Fibroblast of skin of right quadriceps (primary cell): ENCODE measurements around the gene DLX6.

Source experiments
- DNase-seq: peaks from one replicate; pipeline ENCODE4 v3.0.0-alpha.2; 2013

DLX6 gene

GRCh38 chr7:97011536-97012364, 6.4 kb downstream of the DLX6 start:
- DNase-seq, result no peak

- DNase-seq, result no peak
These were observed 7.2 kb downstream of the DLX6 start for GRCh38 chr7:97012365-97013133.

- no peak for DNase-seq
These were observed 7.9 kb downstream of the DLX6 start for GRCh38 chr7:97013134-97013844.

GRCh38 chr7:97013845-97014134, 8.4 kb downstream of the DLX6 start:
- no peak for DNase-seq

DNA sequence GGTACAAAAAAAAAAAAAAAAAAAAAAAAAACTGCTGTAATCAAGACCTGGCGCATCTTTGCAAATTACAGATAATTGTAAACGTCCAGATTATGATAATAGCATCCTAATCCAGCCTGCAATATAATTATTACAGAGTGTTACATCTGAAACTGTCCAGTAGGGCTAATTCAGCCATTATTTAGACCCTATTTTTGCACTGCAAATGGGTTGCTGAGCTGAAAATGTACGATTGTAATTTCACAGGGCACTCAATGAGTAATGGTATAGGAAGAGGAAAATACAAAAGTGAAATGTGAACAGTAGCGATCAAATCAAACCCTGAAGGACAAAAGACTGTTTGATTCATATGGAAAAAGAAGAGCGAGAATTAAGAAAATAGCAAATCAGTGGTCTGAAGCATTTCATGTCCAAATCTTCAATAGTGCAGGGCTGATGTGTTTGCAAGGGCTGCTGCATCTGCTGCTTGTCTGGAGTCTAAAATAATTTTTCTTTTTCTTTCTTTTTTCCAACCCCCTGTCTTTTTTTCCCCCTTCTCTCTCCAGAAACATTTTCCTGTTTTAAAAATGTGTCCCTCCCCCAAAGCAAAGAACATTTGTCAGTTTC, 8.9 kb downstream of the DLX6 start:
- DNase-seq, result no peak

DNA sequence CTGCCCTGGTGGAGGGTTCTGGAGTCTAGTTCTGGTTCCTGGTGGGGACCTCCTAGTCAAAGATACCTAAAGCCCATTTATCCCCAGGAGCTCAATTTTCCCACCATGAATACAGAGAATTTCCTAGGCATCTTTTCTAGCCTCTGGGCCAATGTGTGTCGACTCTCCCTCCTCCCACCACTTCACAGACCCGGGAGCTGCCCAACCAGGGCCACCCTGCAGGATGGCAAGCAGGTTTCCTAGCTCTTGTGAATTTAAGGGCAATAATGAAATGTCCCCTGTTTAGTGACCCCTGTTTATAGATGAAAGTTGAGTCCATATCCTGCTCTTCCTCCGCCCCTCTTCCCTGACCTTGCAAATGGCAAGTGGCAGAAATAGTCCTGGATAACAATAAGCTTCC, 9.9 kb downstream of the DLX6 start:
- no peak for DNase-seq

DNA sequence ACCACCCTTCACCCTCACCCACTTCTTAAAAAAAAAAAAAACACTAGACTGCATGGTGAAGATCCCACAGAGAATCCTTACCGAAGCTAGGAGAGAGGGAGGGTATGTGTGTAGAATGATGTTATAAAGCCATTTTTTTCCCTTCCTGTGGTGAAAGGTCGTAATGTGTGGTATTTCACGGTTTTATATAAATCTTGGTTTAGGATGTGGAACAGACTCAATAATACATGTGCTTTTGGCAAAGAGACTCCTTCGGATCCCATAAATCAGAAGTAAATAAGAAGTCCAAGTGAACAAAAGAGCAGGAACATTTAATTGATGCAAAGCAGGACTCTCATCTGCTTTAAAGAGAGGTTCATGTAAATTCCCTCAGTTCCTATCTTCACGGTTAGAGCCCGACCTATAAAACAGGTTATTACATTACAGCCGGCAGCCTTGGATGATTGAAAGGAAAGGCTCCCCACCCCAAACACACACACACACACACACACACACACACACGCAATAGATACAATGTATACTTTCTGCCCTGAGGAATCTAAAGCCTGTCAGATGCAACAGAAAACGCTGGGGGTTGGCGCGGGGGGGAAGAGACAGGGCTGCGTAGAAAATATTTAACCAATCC, 10.5 kb downstream of the DLX6 start:
- DNase-seq, result no peak

DNA sequence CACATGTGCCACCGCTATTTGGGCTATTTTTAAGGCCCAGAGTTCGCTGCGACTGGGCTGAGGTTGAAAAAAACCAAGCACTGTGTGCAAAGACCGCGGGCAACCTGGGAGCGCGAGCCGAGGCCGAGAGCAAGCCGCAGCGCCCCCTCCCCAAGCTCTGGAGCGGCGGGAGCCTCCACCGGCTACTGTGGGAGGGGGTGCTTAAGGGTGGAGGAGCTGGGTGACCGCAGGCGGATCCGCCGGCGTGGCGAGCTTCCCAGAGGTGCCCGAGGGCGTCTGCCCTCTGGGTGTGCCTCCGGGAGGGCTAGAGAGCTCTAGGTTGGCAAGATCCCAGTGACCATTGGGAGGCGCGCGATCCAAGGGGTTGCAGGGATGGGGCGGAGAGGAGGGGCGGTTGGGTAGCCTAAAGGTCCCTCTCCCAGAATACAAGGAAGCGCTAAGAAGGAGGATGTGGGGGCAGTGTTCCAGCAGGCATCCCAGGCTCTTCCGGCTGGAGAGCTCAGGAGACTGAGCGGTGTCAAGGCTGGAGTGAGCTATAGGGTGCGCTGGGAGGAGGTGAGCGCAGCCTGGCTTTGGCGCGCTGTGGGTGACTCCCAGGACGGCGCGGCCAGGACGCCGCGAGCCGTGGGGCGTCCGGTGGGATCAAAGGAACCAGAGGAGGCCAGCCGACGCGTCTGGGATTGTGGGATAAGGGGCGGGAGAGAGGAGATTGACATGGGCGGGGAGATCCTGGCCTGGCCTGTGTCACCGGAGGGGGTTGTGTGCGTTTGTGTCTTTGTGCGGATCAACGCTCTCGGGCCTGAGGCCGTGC, 11.2 kb downstream of the DLX6 start:
- DNase-seq, result no peak

- no peak for DNase-seq
These were observed 12.1 kb downstream of the DLX6 start for GRCh38 chr7:97017192-97018125.

GRCh38 chr7:97018126-97018601, 12.8 kb downstream of the DLX6 start:
- DNase-seq, result no peak

DNA sequence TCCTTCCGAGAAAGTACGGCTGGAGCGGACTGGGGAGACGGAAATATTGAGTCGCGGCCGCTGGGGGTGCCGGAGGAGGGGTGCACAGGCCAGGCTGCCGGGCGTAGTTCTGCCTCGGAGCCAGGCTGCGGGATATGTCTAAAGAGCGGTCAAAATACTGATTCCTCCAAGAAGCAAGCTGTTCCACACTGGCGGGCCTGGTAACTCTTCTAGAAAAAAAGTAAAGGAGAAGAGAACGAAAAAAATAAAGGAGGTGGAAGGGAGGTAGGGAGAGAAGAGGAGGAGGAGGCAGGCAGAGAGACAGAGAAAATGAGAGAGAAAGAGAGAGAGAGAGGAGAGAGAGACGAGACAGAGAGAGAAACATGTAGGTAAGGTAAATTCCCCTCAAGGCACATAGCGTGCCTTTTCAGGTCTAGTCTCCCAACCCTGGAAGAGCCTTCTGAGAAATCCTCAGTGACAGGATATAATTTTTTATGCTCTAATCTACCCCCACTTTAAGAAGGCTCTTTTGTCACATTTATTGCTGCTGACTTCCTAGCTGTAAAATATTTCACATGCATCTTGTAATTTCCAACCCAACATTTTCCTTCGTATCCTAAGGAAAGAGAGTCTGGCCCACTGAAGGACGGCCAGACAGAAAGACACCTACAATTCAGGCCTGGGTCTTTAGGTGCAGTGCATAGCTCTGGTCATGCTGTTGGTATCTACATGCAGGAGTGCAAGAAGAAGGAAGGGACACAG, 13.6 kb downstream of the DLX6 start:
- DNase-seq, result no peak

GRCh38 chr7:97019710-97020225, 14.4 kb downstream of the DLX6 start:
- DNase-seq, result no peak

- DNase-seq, result no peak
These were observed 15.2 kb downstream of the DLX6 start for GRCh38 chr7:97020601-97020995.

DNA sequence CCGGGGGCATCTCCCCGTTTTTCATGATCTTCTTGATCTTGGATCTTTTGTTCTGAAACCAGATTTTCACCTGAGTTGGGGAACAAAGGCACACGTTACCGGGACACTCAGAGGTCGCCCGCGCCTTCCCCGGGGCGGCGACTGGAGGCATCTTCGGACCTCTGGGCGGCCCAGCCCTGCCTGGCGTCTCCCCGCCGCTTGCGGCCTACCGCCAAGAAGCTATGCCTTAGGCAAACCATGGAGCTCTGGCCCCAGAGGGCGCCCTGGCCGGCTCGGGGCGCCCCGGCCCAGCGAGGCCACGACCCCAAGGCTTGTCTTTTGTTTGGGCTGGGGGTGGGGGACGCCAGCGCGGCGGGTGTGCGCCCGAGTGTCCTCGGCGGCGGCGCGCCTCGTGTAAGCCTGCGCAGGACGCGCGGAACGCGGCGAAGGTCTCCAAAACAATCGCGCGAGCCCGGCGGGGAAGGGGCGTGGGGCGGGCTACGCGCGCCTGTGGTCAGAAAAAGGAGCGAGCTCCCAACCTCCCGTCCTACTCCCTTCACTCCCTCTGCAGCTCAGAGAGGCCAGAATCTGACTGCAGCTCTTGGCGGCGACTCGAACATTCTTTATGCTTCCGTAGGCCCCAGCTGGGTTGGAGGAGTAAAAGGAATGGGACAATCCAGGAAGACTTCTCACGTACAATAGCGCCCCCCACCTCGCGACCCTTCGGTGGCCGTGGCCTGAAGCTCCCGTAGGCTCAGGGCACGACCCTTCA, 15.8 kb downstream of the DLX6 start:
- DNase-seq, result no peak

GRCh38 chr7:97021747-97022490, 16.6 kb downstream of the DLX6 start:
- DNase-seq, result no peak

DNA sequence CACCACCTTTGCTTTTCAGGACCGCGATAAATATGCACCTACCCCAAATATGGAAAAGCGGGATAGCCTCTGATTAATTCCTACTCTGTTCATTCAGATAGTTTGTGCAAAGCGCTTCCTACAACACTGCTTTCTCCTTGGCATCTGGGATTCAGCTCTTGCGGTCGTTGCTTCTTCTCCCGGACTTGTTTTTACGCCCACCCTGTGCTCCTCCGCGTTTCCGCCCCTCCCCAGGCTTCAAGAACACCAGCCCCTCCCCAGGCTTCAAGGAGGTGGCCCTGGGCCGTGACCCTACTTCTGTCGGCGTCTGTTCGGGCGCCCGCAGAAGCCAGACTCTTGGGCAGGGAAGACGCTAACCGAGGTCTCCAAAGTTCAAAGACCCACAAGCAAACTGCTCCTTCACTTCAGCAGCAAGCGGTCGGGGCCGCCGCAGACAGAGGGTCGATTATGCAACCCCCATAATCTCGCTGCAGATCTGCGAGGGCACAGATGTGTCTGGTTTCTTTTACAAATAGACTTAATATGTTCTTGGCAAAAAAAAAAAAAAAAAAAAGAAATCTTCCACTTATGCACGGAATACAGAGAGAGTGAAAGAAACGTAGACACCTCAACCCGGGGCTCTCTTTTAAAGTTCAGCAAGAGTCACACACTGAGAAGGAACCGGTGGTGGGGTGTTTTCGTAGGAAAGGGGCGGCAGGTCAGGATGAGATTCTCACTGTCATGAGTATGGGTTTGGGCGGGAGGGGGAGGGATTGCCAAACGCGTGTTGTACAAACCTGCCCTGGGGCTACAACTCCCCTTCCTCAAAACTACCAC, 17.3 kb downstream of the DLX6 start:
- no peak for DNase-seq
